Mucosa of descending colon (tissue), 3 donors: ENCODE measurements around the gene TRAK1. TPM values are rescaled to one million over a fixed set of nuclear protein-coding genes. Genes with fewer than 3 reads are reported as not detected.

Source experiments
- ATAC-seq: fragments of 200-7000 bp; cut with Tn5 transposase; one replicate; pipeline ENCODE4 v1.9.1; 2020; ENCODE audit warnings: mild to moderate bottlenecking, moderate library complexity
- DNase-seq, 3 donors: peaks; one replicate each; pipeline ENCODE4 v3.0.0-alpha.2; 2020
- H3K36me3 ChIP-seq: fragments of 200-600 bp; one replicate; pipeline ENCODE4 v1.8.0; 2021; ENCODE audit warnings: low read depth, mild to moderate bottlenecking
- H3K4me1 ChIP-seq: fragments of 200-600 bp; one replicate; pipeline ENCODE4 v1.8.0; 2021; ENCODE audit warnings: low read depth, mild to moderate bottlenecking
- H3K4me3 ChIP-seq: fragments of 200-600 bp; one replicate; pipeline ENCODE4 v1.8.0; 2021; ENCODE audit warnings: mild to moderate bottlenecking
- H3K9me3 ChIP-seq: fragments of 200-600 bp; one replicate; pipeline ENCODE4 v1.8.0; 2021; ENCODE audit warnings: mild to moderate bottlenecking
- intact Hi-C, 2 donors: fragments of 100-400 bp; cut with DNase I in 1 of 2; cut with micrococcal nuclease in 1 of 2; formaldehyde crosslinking; loops; one replicate each; pipeline versions ENCODE4 v1.11.0 to v1.11.1; 2022; cut with DNase I, micrococcal nuclease
- total RNA-seq, 3 donors: library from RNA; stranded (reverse); fragmentation: NEBNext Ultra II Directional in 2 of 3; extraction: Animal tissue kit (Norgen Biotek cat#: 25700) in 2 of 3; gene quantifications; one replicate each; pipeline versions ENCODE4 v1.2.1 to v1.2.4, GENCODE V29; 2021 to 2023
- TF ChIP-seq, protein P1 (sequence below): fragments of 200-600 bp; IDR thresholded peaks from one replicate; pipeline ENCODE4 v1.8.0; 2022; ENCODE audit warnings: antibody characterized with exemption, mild to moderate bottlenecking
- donor health status: DM: no; HTN: no; CAD: no; lungs with moderate emphysema.
- donor health status: DM: no; HTN: no; CAD: no.
- donor health status: DM: no; HTN: yes; CAD: no.

The TRAK1 gene
- total RNA-seq, 3 donors from 2014 or later = 61.8 to 104 (median 83.4) TPM

DNA sequence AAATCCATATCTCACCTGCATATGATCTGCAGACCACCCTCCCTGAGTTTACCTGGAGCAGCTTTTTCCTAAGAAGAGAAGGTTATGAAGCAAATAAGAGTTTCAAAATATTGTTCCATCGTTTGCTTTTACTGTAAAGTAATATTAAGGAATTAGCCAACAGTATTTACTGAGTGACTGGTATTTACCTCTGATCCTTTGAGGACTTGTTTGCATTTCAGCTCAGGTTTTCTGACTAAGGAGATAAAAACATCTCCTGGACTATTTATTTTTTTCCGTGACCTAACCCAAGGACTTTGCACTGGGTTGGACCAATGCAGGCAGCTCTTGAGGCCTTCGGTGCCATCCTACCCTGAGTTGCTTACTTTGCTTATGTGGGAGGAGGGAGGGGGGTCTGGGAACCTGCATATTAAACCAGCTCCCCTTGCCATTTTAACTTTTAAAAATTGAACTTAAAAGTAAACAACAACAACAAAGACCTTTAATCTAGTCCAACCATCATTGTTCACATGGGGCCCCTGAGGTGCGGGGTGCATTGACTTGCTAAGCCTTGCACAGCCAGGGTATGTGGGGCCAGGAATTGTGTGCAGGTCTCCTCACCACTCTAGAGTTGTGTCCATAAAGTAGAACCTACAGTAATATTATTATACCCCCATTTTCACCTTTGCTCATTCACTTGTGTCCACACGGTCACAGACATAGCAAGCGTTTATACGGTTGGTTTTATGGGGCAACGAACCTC lies 39.3 kb downstream of the TRAK1 start:
- no peaks in the 10 kb centered on the region for H3K9me3 ChIP-seq
- intact Hi-C loops = no loop called here
- peaks cover 13% of the 10 kb centered on the region for H3K4me1 ChIP-seq
- no peak overlapping the region for H3K4me3 ChIP-seq
- peak; percentile 78 for ATAC-seq
- peak in 1 of 3 donors; percentile 79 for DNase-seq
- no peaks in the 10 kb centered on the region for H3K36me3 ChIP-seq
- TF ChIP-seq, protein P1, sequence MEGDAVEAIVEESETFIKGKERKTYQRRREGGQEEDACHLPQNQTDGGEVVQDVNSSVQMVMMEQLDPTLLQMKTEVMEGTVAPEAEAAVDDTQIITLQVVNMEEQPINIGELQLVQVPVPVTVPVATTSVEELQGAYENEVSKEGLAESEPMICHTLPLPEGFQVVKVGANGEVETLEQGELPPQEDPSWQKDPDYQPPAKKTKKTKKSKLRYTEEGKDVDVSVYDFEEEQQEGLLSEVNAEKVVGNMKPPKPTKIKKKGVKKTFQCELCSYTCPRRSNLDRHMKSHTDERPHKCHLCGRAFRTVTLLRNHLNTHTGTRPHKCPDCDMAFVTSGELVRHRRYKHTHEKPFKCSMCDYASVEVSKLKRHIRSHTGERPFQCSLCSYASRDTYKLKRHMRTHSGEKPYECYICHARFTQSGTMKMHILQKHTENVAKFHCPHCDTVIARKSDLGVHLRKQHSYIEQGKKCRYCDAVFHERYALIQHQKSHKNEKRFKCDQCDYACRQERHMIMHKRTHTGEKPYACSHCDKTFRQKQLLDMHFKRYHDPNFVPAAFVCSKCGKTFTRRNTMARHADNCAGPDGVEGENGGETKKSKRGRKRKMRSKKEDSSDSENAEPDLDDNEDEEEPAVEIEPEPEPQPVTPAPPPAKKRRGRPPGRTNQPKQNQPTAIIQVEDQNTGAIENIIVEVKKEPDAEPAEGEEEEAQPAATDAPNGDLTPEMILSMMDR = no peak

DNA sequence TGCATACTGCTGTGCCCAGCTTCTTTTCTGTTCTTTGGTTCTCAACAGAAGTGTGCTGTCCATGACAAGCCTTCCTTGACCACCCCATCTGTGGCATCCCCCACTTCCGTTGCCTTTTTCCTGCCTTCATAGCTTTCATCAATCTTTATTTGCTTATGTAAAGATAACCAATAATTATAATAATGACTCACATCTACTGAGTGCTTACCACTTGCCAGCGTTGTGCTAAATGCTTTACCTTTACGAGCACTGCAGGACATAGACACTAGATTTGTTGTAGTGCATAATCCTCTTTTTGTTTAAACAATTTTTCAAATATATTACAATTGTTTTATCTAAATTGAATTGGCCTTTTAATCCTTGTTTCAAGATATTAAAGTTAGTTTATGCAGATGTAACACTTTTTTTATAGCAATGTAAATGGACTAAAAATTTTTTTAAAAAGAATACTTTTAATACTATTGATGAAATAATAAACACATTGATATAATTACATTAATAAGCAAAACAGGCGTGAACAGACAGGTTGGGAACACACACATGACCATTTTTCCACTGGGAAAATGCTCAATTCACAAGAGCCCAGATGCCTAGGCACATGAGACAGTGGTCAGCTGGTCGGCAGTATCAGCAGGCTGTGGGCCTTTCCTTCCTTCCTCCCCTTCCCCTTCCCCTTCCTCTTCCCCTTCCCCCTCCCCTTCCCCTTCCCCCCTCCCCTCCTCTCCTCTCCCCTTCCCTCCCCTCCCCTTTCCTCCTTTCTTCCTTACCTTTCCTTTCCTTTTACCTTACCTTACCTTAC lies 42.5 kb downstream of the TRAK1 start:
- intact Hi-C loops = no loop called here

DNA sequence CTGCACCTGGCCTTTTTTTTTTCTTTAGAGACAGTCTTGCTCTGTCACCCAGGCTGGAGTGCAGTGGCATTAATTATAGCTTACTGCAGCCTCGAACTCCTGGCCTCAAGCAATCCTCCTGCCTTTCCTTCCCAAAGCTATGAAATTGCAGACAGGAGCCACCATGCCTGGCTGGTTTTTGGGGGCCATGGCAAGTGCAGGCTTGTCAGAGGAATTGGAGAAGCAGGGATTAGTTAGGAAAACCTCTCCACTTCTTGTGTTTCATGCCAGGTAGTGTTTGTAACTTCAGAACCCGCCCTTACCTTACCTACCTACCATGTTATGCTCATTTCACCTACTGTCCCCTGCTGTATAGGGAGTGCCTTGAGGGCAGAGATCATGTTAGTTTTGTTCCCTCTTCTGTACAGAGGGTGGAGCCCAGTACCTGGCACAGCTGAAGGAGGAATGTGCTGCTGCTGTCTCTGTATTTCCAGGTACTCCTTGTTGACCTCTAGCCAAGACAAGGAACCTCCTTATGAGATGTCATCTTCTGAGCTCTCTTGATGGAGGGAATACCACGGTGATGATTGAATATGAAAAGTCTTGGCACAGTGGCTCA lies 43.8 kb downstream of the TRAK1 start:
- ATAC-seq = peak; percentile 96
- intact Hi-C loops = no loop called here
- H3K4me1 ChIP-seq = peaks cover 26% of the 10 kb centered on the region
- no peaks in the 10 kb centered on the region for H3K36me3 ChIP-seq
- no peak overlapping the region for H3K4me3 ChIP-seq
- TF ChIP-seq, protein P1 = no peak
- H3K9me3 ChIP-seq = no peaks in the 10 kb centered on the region
- DNase-seq = peak in 2 of 3 donors; percentile 66 to 75

More for the DNA sequence above, 42.5 kb downstream of the TRAK1 start:
- TF ChIP-seq, protein P1 = no peak
- DNase-seq (no peak), ATAC-seq (no peak)
- H3K4me3 ChIP-seq = no peak overlapping the region
- no peaks in the 10 kb centered on the region for H3K36me3 ChIP-seq
- peaks cover 26% of the 10 kb centered on the region for H3K4me1 ChIP-seq
- no peaks in the 10 kb centered on the region for H3K9me3 ChIP-seq

DNA sequence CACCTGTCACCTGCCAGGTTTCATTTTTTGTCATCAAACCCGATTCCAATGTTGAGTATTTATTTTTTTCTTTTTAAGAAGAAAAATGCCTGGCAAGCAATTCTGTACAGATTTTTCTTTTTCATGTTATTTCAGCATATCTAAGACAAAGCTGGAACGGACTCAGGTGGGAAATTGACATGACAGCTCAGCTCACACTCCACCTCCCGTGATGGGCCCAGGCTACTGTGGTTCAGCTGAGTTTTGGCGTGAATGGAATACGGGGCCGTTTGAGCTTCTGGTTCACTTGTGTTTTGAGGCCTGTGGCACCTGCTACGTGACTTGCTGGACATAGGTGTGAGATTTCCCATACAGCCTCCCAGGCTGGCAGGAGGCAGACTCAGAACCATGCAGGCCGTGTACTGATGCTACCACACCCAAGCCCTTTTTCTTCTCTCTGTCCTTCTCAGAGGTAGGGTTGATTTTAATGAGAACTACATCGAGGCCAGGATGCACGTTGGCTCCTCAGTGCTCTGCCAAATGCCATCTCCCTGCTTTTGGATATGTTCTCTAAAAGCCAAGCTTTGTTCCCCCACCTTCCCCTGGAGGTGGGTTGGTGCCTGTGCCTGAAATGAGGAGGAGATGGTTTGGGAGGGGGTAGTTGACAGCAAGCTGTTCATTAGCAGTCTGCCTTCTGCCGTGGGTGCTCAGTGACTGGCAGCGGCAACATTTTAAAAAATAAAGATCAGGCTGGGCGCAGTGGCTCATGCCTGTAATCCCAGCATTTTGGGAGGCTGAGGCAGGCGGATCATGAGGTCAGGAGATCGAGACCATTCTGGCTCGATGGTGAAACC lies 48.7 kb downstream of the TRAK1 start:
- intact Hi-C loops = no loop called here
- H3K36me3 ChIP-seq = no peaks in the 10 kb centered on the region
- no peaks in the 10 kb centered on the region for H3K9me3 ChIP-seq
- peaks cover 18% of the 10 kb centered on the region for H3K4me1 ChIP-seq
- TF ChIP-seq, protein P1 = no peak
- ATAC-seq (no peak), DNase-seq (no peak)
- no peak overlapping the region for H3K4me3 ChIP-seq

DNA sequence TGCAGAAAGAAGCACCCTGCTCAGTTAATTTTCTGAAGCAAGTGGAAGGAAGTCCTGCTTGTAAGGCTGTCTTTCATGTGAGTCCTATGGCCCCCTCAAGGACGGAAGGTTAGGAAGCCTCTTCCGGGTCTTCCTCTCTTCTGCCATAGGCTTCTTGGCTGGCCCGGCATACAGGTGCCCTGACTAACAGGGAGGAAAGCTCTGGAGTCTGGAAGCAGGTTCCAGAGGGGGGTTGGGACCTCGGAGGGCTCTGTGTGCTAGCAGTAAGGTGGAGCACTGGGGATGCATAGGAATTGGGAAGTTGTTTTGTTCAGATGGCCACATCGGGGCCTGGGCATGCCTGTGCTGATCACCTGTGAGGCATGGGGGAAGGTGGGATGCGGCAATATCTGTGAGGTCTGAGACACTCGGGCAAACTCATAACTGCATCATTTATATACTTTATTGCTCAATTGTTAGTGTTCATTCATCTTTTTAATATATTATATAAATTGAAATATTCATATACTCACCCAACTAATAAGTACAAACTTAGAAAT lies 49.6 kb downstream of the TRAK1 start:
- Histone ChIP-seq H3K4me1 (peaks cover 10% of the 10 kb centered on the region), H3K9me3 (no peaks in the 10 kb centered on the region), H3K36me3 (no peaks in the 10 kb centered on the region), H3K4me3 (no peak overlapping the region)
- TF ChIP-seq, protein P1 = no peak
- ATAC-seq (no peak), DNase-seq (no peak)
- intact Hi-C loops = no loop called here
